ENCODE measurements around the gene JARID2.
"Not testable (repeated sequence)": the region's sequence is repeated elsewhere in the genome, so short reads cannot be mapped to it uniquely, and the experiment has no call there.

The JARID2 gene

GRCh38 chr6:15530411-15530810, 284.5 kb downstream of the JARID2 start:
- no peak for DNase-seq

DNA sequence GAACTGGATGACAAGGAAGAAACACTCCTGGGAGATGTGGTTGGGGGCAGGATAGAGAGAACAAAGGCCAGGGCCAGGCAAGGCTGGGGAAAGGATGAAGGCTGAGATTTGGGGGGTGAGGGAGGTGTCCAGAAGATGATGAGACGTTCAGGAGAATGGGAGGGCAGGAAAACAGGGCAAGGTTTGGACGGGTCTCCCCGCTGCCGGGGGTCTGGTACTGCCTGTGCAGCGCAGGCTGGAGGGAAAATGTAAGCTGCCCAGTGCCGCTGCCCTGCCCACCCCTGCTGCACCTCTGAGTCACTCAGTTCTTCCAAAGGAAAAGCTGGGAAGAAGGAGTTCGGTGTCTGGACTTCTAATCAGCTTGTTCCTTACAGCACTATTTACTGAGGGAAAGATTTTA, 286.1 kb downstream of the JARID2 start:
- DNase-seq = no peak

DNA sequence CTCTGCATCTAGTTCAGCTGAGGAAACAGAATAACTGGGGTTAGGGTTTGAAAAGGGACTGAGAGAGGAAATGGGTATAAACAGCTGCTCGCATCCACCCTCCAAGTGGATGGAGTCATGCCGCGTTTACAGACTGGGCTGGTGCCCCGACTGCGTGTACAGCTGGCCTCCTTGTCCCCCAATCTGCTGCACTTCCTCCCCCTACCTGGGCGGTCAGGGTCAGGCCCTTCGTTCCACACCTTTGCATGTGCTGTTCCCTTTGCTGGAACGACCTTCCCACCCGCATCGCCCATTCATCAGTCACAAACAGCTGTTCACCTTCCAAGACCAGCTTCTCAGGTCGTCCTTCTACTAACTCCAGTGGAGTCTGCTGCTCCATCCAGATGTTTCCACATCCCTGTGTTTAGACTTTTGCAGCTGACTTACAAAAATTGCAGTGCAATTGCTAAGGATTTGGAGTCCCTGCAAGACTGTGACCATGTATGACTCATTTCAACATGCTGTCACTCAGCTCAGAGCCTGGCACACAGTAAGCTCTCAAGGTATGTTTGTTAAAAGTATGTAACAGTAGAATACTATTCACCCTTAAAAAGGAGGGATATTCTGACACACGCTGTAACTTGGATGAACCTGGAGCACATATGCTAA, 287.6 kb downstream of the JARID2 start:
- DNase-seq = no peak

GRCh38 chr6:15534974-15535373, 289.1 kb downstream of the JARID2 start:
- DNase-seq = no peak

DNA sequence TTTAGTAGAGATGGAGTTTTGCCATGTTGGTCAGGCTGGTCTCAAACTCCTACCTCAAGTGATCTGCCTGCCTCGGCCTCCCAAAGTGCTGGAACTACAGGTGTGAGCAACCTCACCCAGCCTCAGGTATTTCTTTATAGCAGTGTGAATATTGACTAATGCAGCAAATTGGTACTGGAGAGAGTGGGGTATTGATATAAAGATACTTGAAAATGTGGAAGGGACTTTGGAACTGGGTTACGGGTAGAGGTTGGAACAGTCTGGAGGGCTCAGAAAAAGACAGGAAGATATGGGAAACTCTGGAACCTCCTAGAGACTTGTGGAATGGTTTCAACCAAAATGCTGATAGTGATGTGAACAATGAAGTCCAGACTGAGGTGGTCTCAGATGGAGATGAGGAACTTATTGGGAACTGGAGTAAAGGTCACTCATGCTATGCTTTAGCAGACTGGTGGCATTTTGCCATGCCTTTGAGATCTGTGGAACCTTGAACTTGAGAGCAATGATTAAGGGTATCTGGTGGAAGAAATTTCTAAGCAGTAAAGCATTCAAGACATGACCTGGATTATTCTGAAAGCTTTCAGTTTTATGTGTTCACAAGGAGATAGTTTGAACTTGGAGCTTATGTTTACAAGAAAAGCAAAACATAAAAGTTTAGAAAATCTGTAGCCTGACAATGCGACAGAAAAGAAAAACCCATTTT, 289.8 kb downstream of the JARID2 start:
- DNase-seq = no peak

DNA sequence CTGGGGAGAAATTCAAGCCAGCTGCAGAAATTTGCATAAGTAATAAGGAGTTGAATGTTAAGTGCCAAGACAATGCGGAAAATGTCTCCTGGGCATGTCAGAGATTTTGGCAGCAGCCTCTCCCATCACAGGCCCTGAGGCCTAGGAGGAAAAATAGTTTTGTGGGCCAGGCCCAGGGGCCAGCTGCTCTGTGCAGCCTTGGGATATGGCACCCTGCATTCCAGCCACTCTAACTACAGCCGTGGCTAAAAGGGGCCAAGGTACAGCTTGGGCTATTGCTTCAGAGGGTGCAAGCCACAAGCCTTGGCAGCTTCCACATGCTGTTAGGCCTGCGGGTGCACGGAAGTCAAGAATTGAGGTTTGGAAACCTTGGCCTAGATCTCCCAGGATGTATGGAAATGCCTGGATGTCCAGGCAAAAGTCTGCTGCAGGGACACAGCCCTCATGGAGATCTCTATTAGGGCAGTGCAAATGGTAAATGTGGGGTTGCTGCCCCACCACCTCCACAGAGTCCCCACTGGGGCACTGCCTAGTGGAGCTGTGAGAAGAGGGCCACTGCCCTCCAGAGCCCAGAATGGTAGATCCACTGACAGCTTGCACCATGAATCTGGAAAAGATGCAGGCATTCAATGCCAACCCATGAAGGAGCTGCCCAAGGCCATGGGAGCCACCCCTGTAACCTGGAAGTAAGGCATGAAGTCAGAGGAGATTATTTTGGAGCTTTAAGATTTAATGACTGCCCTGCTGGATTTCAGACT, 290.5 kb downstream of the JARID2 start:
- no peak for DNase-seq

GRCh38 chr6:15538106-15538505, 292.2 kb downstream of the JARID2 start:
- DNase-seq = no peak

DNA sequence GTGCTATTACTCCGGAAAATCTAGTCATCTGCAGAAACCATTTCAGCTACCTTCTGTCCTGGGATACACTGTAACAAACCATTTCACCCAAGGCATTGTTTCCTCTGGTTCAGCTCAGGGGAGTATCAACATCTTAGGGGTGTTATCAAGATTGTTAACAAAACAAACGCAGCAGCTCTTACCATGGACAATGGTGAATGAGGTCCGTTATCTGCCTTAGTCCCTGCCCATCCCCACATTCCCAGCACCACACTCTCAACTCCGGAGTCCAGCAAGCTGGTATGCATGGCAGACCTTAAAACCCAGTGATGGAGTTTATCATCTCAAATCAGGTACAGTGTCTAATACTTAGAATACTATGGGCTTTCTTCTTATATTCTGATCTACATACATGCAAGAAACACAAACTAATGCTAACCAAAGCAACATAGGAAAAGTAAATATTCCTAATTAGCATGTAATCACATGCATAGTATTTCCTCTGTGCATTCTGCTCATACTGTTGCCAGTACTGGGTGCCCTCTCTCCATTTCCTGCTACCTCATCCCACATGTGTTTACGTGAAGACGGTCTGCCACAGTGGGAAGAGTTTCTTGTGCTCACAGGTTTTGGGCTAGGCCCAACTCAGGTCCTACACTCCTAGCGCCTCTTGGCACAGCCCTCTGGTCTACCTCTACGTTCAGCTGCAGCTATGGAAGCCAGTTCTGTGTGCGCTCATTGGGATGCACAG, 293.1 kb downstream of the JARID2 start:
- no peak for DNase-seq

DNA sequence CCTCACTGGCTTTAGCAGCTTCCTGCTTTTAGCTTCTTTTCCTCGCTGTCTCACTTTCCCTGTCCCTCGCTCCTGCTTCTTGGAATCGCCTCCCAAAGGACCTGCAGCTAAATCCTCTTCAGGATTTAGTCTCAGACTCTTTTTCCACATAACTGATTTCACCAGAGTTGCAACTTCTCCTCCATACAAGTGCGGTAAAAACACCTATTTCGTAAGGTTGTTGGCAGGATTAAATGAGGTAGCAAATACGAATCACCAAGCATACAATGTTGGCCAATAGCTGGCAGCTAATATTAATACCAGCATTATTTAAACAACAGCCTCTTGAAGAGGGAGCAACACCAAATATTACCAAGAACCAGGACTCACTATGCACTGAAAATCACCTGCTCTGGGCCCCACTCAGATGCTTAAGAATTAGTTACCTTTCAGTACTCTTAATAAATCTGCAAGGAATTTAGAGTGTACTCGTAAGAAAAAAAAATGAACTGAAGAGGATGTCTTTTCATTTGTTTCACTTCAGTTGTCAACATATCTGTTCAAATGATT, 293.9 kb downstream of the JARID2 start:
- no peak for DNase-seq

DNA sequence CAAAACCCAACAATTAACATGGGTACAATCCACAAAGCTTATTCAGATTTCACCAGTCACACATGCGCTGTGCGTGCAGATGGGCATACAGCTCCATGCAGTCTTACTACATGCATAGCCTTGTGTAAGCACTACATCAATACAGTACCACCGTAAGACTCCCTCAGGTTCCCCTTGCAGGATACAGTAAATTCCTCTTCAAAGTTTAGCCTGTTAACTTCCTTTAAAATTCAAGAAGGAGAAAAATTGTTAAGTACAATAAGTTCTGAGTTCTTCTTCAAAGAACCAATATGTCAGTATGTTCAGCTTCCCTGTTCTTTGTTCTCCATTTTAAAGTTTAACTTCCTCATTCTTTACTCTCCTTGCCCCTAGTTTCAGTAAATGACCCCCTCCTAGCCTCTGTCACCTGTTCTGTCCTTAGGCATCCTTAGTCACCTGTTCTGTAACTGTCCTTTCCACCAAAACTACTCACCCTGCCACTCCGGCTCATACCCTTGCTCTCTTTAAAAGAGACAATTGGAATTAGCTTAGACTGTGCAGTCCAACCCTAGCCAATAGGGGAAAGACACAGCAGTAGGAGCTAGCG, 297.6 kb downstream of the JARID2 start:
- not testable (repeated sequence) for DNase-seq

DNA sequence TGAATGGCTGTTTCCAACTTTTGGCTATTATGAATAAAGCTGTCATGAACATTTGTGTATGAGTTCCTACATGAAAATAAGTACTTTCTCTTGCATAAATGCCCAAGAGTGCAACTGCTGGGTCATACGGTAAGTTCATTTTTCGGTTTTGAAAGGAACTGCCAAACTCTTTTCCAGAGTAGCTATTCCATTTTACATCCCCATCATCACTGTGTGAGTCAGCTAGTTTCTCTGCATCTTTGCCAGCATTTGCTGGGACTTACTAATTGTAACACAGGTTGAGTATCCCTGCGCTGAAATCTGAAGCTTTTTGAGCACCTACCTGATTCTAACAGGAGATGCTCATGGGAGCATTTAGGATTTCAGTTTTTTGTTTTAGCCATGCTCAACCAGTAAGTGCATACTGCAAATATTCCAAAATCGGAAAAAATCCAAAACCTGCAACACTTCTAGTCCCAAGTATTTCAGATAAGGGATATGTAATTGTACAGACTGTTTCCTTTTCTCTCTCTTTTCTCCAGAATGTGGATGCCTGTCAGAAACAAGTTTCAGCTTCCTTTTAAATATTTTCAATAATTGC, 298.5 kb downstream of the JARID2 start:
- no peak for DNase-seq

DNA sequence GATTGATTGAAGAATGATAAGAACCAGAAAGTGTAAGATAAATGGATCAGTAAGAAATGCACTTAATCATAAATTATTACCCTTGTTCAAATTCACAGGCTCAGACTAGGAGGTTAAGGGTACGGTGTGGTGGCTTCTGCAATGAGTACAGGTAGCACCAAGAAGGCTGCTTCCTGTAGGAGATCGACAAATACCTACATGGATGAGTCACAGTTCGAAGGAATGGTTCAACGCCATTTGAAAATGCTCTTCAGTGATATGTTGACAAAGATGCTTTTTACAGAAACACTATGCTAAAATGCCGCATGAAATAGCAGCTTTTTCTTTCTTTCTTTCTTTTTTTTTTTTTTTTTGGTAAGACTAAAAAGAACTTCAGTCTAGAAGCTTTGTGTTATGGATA, 300.7 kb downstream of the JARID2 start:
- DNase-seq = no peak

DNA sequence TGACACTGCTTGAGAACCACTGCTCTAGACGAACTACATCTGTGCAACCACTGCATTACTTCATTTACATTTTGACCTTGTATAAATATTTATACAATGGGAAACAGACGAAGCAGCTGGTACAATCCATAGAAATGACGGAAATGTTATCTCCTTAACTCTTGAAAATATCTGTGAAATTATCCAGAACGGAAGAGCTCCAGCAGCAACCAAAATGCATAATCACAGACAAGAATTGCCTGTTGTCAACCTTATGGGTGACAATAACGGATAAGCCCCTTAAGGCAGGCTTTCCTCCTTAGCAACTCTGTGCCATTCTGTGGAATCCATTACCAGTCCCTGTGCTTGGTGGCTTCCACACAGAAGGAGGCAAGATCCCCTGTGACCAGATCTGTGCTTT, 301.5 kb downstream of the JARID2 start:
- no peak for DNase-seq

- DNase-seq = no peak
These were observed 303.5 kb downstream of the JARID2 start for GRCh38 chr6:15549371-15549770.

DNA sequence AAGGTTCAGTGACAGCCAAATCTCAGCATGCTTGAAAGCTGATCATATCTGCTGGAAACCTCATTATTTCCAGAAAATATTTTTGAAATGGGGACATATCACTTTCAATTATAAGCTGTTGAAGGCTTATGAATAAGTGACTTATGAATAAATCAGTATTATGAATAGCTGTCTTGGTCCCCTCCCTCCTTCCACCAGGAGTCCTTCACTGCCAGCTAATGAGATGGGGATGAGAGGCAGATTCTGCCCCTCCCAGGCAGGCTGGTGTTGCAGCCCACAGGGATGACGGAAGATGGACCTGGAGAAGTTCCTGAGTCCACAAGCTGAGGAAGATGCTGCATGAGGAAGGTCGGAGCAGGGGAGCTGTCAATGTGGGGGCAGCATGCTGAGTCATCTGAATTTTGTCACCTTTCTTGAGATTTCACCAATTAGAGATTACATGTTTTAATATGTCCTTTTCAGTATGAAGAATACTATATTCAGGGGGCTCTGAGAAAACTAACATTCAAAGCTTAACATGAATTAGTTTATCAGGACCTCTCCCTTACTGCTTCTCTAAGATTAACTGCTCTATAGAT, 304.8 kb downstream of the JARID2 start:
- no peak for DNase-seq

DNA sequence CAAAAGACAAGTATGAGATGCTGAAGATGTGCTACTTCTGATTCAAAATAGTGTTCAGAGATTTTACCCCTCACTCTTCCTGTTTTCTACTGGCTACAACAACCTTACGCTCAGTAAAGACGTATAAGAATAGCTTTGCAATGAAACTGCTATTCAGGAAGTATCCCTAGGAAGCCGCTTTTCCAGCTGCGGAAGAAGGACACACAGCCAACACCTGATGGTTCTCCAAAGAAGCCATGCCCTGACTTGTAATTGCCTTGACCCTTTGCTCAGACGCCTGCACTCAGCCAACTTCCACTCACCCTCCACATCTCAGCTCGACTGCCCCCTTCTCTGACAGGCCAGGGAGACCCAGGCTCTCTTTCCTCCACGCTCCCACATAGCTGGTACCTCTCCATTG, 305.4 kb downstream of the JARID2 start:
- DNase-seq = no peak

- no peak for DNase-seq
These were observed 305.9 kb downstream of the JARID2 start for GRCh38 chr6:15551798-15552197.

GRCh38 chr6:15553031-15553430, 307.2 kb downstream of the JARID2 start:
- no peak for DNase-seq

- no peak for DNase-seq
These were observed 307.9 kb downstream of the JARID2 start for GRCh38 chr6:15553736-15554294.

DNA sequence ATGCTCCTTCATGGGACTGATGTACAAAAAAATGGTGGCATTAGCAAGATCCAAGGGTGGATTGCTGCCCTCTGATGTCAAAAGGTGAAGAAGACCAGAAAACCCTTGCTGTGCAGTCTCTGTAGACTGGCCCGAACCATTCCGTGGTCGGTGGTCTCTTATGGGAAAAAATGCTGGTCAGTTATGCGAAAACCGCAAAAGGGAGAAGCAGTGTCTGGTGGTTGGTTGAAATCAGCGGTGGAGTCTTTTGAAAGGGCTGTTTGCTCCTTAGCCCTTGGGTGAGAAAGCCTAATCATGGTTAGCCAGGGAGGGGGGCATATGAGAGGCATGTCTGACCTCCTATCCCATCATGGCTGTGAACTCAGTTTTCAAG, 308.8 kb downstream of the JARID2 start:
- DNase-seq = no peak

Data from CD4-positive, alpha-beta T cell treated with Interleukin-12 subunit alpha and Interleukin-12 subunit beta, for 1 hour (primary cell).